HepG2 (cell line): Measurements from ENCODE around the gene SPATA13. TPM values are rescaled to one million over a fixed set of nuclear protein-coding genes. Genes with fewer than 3 reads are reported as not detected.

ENCODE experiments used
- ATAC-seq: fragments of 200-7000 bp; cut with Tn5 transposase; 3 replicates; pipeline ENCODE4 v1.9.1; 2020; ENCODE audit warnings: mild to moderate bottlenecking, moderate library complexity
- BruUV-seq: library from RNA; stranded (reverse); fragments of 400-500 nt; replicated peaks from 2 replicates; lab custom pipeline; 2021; lab: Mats Ljungman, UMichigan
- CTCF ChIA-PET: fragments of 300-600 bp; formaldehyde crosslinking; extraction: SDS; loops from one replicate; lab custom pipeline; 2021; ENCODE audit warnings: low total read pairs, inconsistent platforms, low intra/inter-chr PET ratio; lab: Yijun Ruan, JAX
- POLR2A ChIA-PET: fragments of 350-600 bp; sonication (Branson Sonifier 250); formaldehyde crosslinking; loops from one replicate; lab custom pipeline; 2020; ENCODE audit warnings: antibody characterized with exemption, inconsistent platforms; lab: Yijun Ruan, JAX
- DNase-seq: peaks from one replicate; pipeline ENCODE4 v3.0.0-alpha.2; 2015; ENCODE audit warnings: low spot score
- FAIRE-seq: peaks from 3 replicates; lab custom pipeline; 2011; peaks lifted over from hg19 to GRCh38; lab: Jason Lieb, UNC
- H2AFZ ChIP-seq: one replicate; pipeline ENCODE4 v1.6.1; 2011; ENCODE audit warnings: low read length, inconsistent platforms
- H3K27ac ChIP-seq: fragments of 300-600 bp; 3 replicates; pipeline ENCODE4 v1.8.0; 2011; ENCODE audit warnings: mixed run types, mild to moderate bottlenecking, mixed read lengths, low read length, inconsistent platforms; ENCODE audit not compliant: insufficient read depth; ENCODE audit errors: extremely low read length
- H3K27me3 ChIP-seq, 2 experiments: fragments of 200-600 bp in 1 of 2; 2 replicates in 1 of 2; 3 replicates in 1 of 2; pipeline versions ENCODE4 v1.6.0 to v1.8.0; 2011; ENCODE audit warnings: low read length in 2 of 2, mild to moderate bottlenecking in 2 of 2, moderate library complexity in 2 of 2, inconsistent platforms in 1 of 2; ENCODE audit not compliant: insufficient read depth in 2 of 2, control insufficient read depth in 1 of 2
- H3K36me3 ChIP-seq, 2 experiments: fragments of 200-600 bp in 1 of 2; replicated peaks in 1 of 2; 2 replicates in 1 of 2; 3 replicates in 1 of 2; pipeline versions ENCODE4 v1.5.1 to v1.8.0; 2011; ENCODE audit warnings: low read length in 2 of 2, inconsistent platforms in 1 of 2; ENCODE audit not compliant: insufficient read depth in 2 of 2, control insufficient read depth in 1 of 2
- H3K4me1 ChIP-seq: 2 replicates; pipeline ENCODE4 v1.5.1; 2012; ENCODE audit warnings: low read length, inconsistent platforms; ENCODE audit not compliant: insufficient read depth
- H3K4me2 ChIP-seq: 2 replicates; pipeline ENCODE4 v1.6.0; 2011; ENCODE audit warnings: low read depth, low read length, inconsistent platforms
- H3K4me3 ChIP-seq, 3 experiments: fragments of 200-600 bp in 1 of 3; sonication (generic), shearing (Covaris generic) in 1 of 3; replicated peaks in 1 of 3; 2 replicates each; pipeline ENCODE4 v1.5.1; 2011 to 2016; ENCODE audit warnings: low read length in 3 of 3, inconsistent platforms in 2 of 3, low read depth in 2 of 3, mild to moderate bottlenecking in 2 of 3, control low read depth in 1 of 3, mixed read lengths in 1 of 3; ENCODE audit not compliant: insufficient read depth in 1 of 3
- H3K79me2 ChIP-seq: one replicate; pipeline ENCODE4 v1.6.1; 2011; ENCODE audit warnings: low read length, inconsistent platforms; ENCODE audit not compliant: insufficient read depth
- H3K9ac ChIP-seq: 2 replicates; pipeline ENCODE4 v1.6.0; 2011; ENCODE audit warnings: mild to moderate bottlenecking, low read depth, low read length, inconsistent platforms; ENCODE audit not compliant: insufficient read depth
- H3K9me3 ChIP-seq: 2 replicates; pipeline ENCODE4 v1.5.1; 2012; ENCODE audit warnings: mild to moderate bottlenecking, low read length
- H4K20me1 ChIP-seq: 2 replicates; pipeline ENCODE4 v1.6.0; 2011; ENCODE audit warnings: inconsistent platforms, mild to moderate bottlenecking, low read length, moderate library complexity; ENCODE audit not compliant: insufficient read depth
- ARNTL ChIP-seq: sonication (generic); formaldehyde crosslinking; IDR thresholded peaks from 2 replicates; pipeline ENCODE4 v1.4.0; 2020; ENCODE audit warnings: mild to moderate bottlenecking, missing genetic modification reagents
- ASH2L ChIP-seq: fragments of 300-600, 200-600 bp; sonication (generic); IDR thresholded peaks from 2 replicates; pipeline ENCODE4 v1.7.0; 2017; ENCODE audit warnings: low read depth, mild to moderate bottlenecking, moderate library complexity, mixed read lengths, low read length; ENCODE audit not compliant: insufficient read length
- DMAP1 ChIP-seq: IDR thresholded peaks from 2 replicates; pipeline ENCODE4 v1.6.1; 2016
- FOXO4 ChIP-seq: sonication (generic); formaldehyde crosslinking; conservative IDR thresholded peaks from 2 replicates; pipeline ENCODE4 v1.8.1; 2023; ENCODE audit warnings: missing genetic modification reagents
- NCOA1 ChIP-seq: sonication (generic); formaldehyde crosslinking; IDR thresholded peaks from 2 replicates; pipeline ENCODE4 v1.9.0; 2021; ENCODE audit warnings: missing genetic modification reagents
- RBM22 ChIP-seq: fragments of 200-400 bp; formaldehyde crosslinking; optimal IDR thresholded peaks from 2 replicates; pipeline ENCODE3; 2017; ENCODE audit warnings: mild to moderate bottlenecking, low read length, moderate library complexity
- SIX1 ChIP-seq: sonication (generic); formaldehyde crosslinking; IDR thresholded peaks from 2 replicates; pipeline ENCODE4 v1.4.0; 2020; ENCODE audit warnings: missing genetic modification reagents, borderline replicate concordance
- SKI ChIP-seq: fragments of 450-650 bp; IDR thresholded peaks from one replicate; pipeline ENCODE4 v1.6.1; 2018; ENCODE audit warnings: mild to moderate bottlenecking; ENCODE audit not compliant: partially characterized antibody
- SMC3 ChIP-seq: IDR thresholded peaks from 2 replicates; pipeline ENCODE4 v1.6.1; 2011; ENCODE audit warnings: low read length, improper control_type of control experiment
- ZBTB2 ChIP-seq: sonication (generic); formaldehyde crosslinking; IDR thresholded peaks from 2 replicates; pipeline ENCODE4 v1.8.0; 2022; ENCODE audit warnings: low read depth, missing genetic modification reagents
- ZNF484 ChIP-seq: sonication (generic); formaldehyde crosslinking; IDR thresholded peaks from 2 replicates; pipeline ENCODE4 v1.5.1; 2020; ENCODE audit warnings: mild to moderate bottlenecking, low read depth, missing genetic modification reagents, borderline replicate concordance
- ZNF550 ChIP-seq: sonication (generic); formaldehyde crosslinking; IDR thresholded peaks from 2 replicates; pipeline ENCODE4 v1.4.0; 2020; ENCODE audit warnings: mild to moderate bottlenecking, missing genetic modification reagents, borderline replicate concordance
- ZNF563 ChIP-seq: sonication (generic); formaldehyde crosslinking; IDR thresholded peaks from 2 replicates; pipeline ENCODE4 v1.8.0; 2022; ENCODE audit warnings: mild to moderate bottlenecking, moderate library complexity, missing genetic modification reagents
- WGBS: methylation state at CpG from one replicate; pipeline ENCODE4 v1.1.6; 2017; ENCODE audit warnings: low lambda C conversion rate; 5-methylcytosine and 5-hydroxymethylcytosine counted together
- in situ Hi-C: cut with HindIII; loops from 2 replicates; pipeline ENCODE4 v1.10.0; 2017; ENCODE audit warnings: low pct_unique_long_range_greater_than_20kb; ENCODE audit not compliant: extremely low pct_ligation_motif_present
- intact Hi-C: fragments of 100-400 bp; cut with micrococcal nuclease; formaldehyde crosslinking; loops from one replicate; pipeline ENCODE4 v1.10.0; 2022; ENCODE audit not compliant: unreplicated experiment
- polyA plus RNA-seq, 8 experiments: library from polyadenylated mRNA; depleted of rRNA in 3 of 8; stranded (reverse) in 7 of 8; unstranded in 1 of 8; fragments of >200 nt; fragmentation: Illumina TruSeq in 4 of 8; extraction: Trizol in 4 of 8; gene quantifications; 2 replicates each; pipeline versions ENCODE4 v1.2.1 to v1.2.3, GENCODE V29; 2011 to 2016; ENCODE audit warnings: low read depth in 4 of 8, missing spikeins in 1 of 8, mixed read lengths in 1 of 8; ENCODE audit not compliant: insufficient read depth in 1 of 8
- total RNA-seq, 5 experiments: library from RNA; depleted of rRNA; stranded (reverse); fragments of >200 nt; fragmentation: Illumina TruSeq; extraction: Trizol; gene quantifications; 2 replicates each; pipeline ENCODE4 v1.2.3, GENCODE V29; 2016; ENCODE audit warnings: low read depth in 1 of 5

Gene SPATA13
- total and polyA plus RNA-seq, 2 of the 13 experiments (the other 11 are each of a cell fraction or from before 2014, with no cell fraction given), result 11.3 to 14.2 TPM

- H3K4me2 ChIP-seq, result no peak overlapping the region
- BruUV-seq, result no TSS peak
- H3K9ac ChIP-seq, result no peak overlapping the region
- H4K20me1 ChIP-seq, result no peaks in the 10 kb centered on the region
- H3K4me1 ChIP-seq, result peaks cover 35% of the 10 kb centered on the region
- H3K27ac ChIP-seq, result no peak overlapping the region
- DNase-seq (no peak), ATAC-seq (no peak), FAIRE-seq (no peak)
- H3K36me3 ChIP-seq, result no peaks in the 10 kb centered on the region
- intact Hi-C loops, result no loop called here
- H3K79me2 ChIP-seq, result no peaks in the 10 kb centered on the region
- CTCF ChIA-PET, result no interaction called here
- no peaks in the 10 kb centered on the region for H3K9me3 ChIP-seq
- H2AFZ ChIP-seq, result no peak overlapping the region
- no peak overlapping the region for H3K4me3 ChIP-seq
- TF ChIP-seq DMAP1 (no peak), NCOA1 (CRISPR knock-in tag) (no peak), SKI (no peak), SIX1 (CRISPR knock-in tag) (no peak)
- WGBS, result 14% methylated on average over 5 of the region's 5 CpGs
- POLR2A ChIA-PET, result no interaction called here
- in situ Hi-C loops, result no loop called here
- peaks cover 0 to 18% of the 10 kb centered on the region in 2 experiments; a peak in 3 of 5 replicates for H3K27me3 ChIP-seq
Measured at GRCh38 chr13:24122569-24122968, 38.0 kb upstream of the SPATA13 start.

GRCh38 chr13:24123761-24124160 lies 36.8 kb upstream of the SPATA13 start:
- in situ Hi-C loops, result no loop called here
- WGBS, result 11% methylated on average over 2 of the region's 2 CpGs
- Histone ChIP-seq H3K9ac (no peak overlapping the region), H3K4me2 (no peak overlapping the region)
- no TSS peak for BruUV-seq
- TF ChIP-seq ZNF484 (CRISPR knock-in tag) (no peak), ZNF563 (no peak), ARNTL (no peak), ASH2L (no peak), RBM22 (no peak), ZBTB2 (no peak), SMC3 (no peak), ZNF550 (no peak), FOXO4 (CRISPR knock-in tag) (no peak)
- TF ChIP-seq, all 625 proteins: peak for 0
- Histone ChIP-seq H3K4me3 (no peak overlapping the region), H3K36me3 (no peaks in the 10 kb centered on the region), H3K79me2 (no peaks in the 10 kb centered on the region), H3K27me3 (peaks cover 0 to 18% of the 10 kb centered on the region in 2 experiments; a peak in 3 of 5 replicates), H3K4me1 (peaks cover 43% of the 10 kb centered on the region), H3K9me3 (no peaks in the 10 kb centered on the region), H4K20me1 (no peaks in the 10 kb centered on the region), H3K27ac (no peak overlapping the region), H2AFZ (no peak overlapping the region)
- FAIRE-seq (no peak), ATAC-seq (no peak), DNase-seq (no peak)
- POLR2A ChIA-PET, result no interaction called here
- intact Hi-C loops, result no loop called here
- CTCF ChIA-PET, result no interaction called here
